ENCODE measurements around the gene PDE11A. TPM values are rescaled to one million over a fixed set of nuclear protein-coding genes. Genes with fewer than 3 reads are reported as not detected.

The PDE11A gene
- total RNA-seq, 4 donors from 2014 or later: 0.37 to 1.2 (median 1.1) TPM; not detected in 1

DNA sequence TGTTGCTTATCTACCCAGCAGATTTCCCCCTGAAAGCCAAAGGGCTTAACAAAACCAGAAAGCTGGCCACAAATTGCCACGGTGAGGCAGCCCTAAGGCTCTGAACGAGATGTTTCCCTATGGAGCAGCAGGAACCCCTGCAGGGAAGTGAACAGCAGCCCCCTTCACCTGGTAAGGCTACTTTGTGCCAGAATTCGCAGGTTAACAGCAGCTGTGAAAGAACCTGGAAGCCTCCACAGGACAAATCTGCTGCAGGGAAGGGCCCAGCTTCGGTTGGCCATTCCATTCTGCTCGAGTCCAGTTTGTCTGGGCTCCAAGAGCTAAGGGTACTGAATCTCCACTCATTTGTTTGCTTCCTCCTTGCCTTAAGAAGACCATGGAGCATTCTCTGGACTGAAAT lies 175.3 kb downstream of the PDE11A start:
- DNase-seq: no peak
- no peaks in the 10 kb centered on the region for H3K4me1 ChIP-seq
- TF ChIP-seq POLR2AphosphoS5 (IDR thresholded peaks at IDR 0.05): no peak
- TF ChIP-seq EP300 (IDR thresholded peaks at IDR 0.05; ENCODE audit: low read depth): no peak
- no peak for TF ChIP-seq POLR2A (IDR thresholded peaks at IDR 0.05)
- TF ChIP-seq, protein P1, sequence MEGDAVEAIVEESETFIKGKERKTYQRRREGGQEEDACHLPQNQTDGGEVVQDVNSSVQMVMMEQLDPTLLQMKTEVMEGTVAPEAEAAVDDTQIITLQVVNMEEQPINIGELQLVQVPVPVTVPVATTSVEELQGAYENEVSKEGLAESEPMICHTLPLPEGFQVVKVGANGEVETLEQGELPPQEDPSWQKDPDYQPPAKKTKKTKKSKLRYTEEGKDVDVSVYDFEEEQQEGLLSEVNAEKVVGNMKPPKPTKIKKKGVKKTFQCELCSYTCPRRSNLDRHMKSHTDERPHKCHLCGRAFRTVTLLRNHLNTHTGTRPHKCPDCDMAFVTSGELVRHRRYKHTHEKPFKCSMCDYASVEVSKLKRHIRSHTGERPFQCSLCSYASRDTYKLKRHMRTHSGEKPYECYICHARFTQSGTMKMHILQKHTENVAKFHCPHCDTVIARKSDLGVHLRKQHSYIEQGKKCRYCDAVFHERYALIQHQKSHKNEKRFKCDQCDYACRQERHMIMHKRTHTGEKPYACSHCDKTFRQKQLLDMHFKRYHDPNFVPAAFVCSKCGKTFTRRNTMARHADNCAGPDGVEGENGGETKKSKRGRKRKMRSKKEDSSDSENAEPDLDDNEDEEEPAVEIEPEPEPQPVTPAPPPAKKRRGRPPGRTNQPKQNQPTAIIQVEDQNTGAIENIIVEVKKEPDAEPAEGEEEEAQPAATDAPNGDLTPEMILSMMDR (IDR thresholded peaks at IDR 0.05): no peak
- H3K27ac ChIP-seq: no peak overlapping the region
- no peak overlapping the region for H3K4me3 ChIP-seq
- H3K9me3 ChIP-seq: no peaks in the 10 kb centered on the region
- in situ Hi-C loops (cut with MboI; ENCODE audit: low pct_ligation_motif_present in 1 of 4, low pct_unique_long_range_greater_than_20kb in 1 of 4, low sequenced_read_pairs in 3 of 4): no loop called here
- WGBS, 2 donors (ENCODE audit: low coverage in 1 of 2): 75 to 77% methylated on average over 2 to 5 of the region's 5 CpGs
- H3K36me3 ChIP-seq: no peaks in the 10 kb centered on the region
- no peaks in the 10 kb centered on the region for H3K27me3 ChIP-seq
- intact Hi-C loops (cut with DNase I; ENCODE audit: low total_unique reads): no loop called here

DNA sequence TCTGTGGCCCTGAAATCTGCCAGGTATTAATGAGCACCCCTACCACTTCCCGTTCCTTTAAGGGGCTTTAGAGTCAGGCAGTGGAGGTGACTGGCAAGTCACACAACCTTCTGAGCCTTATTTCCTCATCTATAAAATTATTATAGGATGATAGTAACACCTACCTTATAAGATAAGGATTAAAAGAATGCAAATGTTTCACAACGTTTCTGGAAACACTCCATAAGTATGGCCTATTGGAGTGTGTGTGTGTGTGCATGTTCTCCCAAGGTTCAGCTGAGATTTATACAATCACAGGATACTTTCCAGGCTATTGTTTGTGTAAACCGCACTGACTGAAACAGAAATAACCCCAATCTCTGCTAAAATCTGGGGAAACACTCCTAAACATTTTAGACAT lies 176.0 kb downstream of the PDE11A start:
- no peak overlapping the region for H3K27ac ChIP-seq
- H3K36me3 ChIP-seq: no peaks in the 10 kb centered on the region
- no peak for DNase-seq
- H3K9me3 ChIP-seq: no peaks in the 10 kb centered on the region
- 26 to 41% methylated on average over 3 of the region's 3 CpGs for WGBS, 2 donors (ENCODE audit: low coverage in 1 of 2)
- no peak overlapping the region for H3K4me3 ChIP-seq
- H3K4me1 ChIP-seq: no peaks in the 10 kb centered on the region
- no peaks in the 10 kb centered on the region for H3K27me3 ChIP-seq
- no peak for TF ChIP-seq EP300 (IDR thresholded peaks at IDR 0.05; ENCODE audit: low read depth)
- TF ChIP-seq, protein P1 (IDR thresholded peaks at IDR 0.05): no peak
- no peak for TF ChIP-seq POLR2AphosphoS5 (IDR thresholded peaks at IDR 0.05)
- in situ Hi-C loops (cut with MboI; ENCODE audit: low pct_ligation_motif_present in 1 of 4, low pct_unique_long_range_greater_than_20kb in 1 of 4, low sequenced_read_pairs in 3 of 4) (no loop called here), intact Hi-C loops (cut with DNase I; ENCODE audit: low total_unique reads) (no loop called here)

DNA sequence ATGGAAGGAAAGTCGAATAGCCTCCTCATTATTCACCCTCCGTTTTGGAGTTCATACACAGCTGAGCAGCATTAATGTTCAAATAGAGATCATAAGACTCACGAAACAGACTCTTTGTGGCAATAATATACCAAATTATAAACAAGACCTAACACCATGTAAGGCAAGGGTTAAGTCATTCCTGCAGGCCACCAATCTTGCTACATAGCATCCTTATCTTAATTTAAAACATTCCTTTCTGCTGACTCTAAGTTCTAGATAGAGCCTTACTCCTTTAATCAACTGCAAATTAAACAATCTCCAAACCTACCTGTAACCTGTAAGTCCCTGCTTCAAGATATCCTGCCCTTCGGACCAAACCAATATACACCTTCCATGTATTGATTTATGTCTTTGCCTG lies 178.0 kb downstream of the PDE11A start:
- no peaks in the 10 kb centered on the region for H3K27me3 ChIP-seq
- in situ Hi-C loops (cut with MboI; ENCODE audit: low pct_ligation_motif_present in 1 of 4, low pct_unique_long_range_greater_than_20kb in 1 of 4, low sequenced_read_pairs in 3 of 4): no loop called here
- WGBS, 2 donors (ENCODE audit: low coverage in 1 of 2): 70 to 89% methylated on average over 3 to 4 of the region's 4 CpGs
- intact Hi-C loops (cut with DNase I; ENCODE audit: low total_unique reads): no loop called here
- no peaks in the 10 kb centered on the region for H3K36me3 ChIP-seq
- no peak overlapping the region for H3K27ac ChIP-seq
- H3K4me1 ChIP-seq: no peaks in the 10 kb centered on the region
- DNase-seq: no peak
- no peaks in the 10 kb centered on the region for H3K9me3 ChIP-seq
- H3K4me3 ChIP-seq: no peak overlapping the region
- TF ChIP-seq, protein P1 (IDR thresholded peaks at IDR 0.05): no peak
- TF ChIP-seq POLR2AphosphoS5 (IDR thresholded peaks at IDR 0.05): no peak
- TF ChIP-seq EP300 (IDR thresholded peaks at IDR 0.05; ENCODE audit: low read depth): no peak
- no peak for TF ChIP-seq POLR2A (IDR thresholded peaks at IDR 0.05)

DNA sequence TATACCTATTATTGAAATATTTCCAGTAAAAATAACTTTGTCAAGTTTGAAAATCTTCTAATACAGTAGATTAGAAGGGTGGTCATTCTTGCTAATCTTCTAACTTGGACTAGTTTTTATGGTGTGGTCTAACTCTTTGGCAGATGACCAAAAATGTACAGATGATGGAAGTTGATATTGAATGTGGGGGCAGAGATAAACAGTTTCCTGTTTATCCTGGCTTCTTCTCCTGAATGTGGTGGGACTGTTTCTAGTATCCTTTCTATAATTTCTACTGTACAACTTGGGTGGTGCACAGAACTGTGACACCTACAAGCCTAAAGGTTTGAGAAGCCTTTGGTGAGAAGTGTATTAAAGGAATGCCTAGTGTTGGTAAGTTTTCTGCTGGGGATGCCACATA lies 178.7 kb downstream of the PDE11A start:
- intact Hi-C loops (cut with DNase I; ENCODE audit: low total_unique reads): no loop called here

More for the DNA sequence above, 178.7 kb downstream of the PDE11A start:
- no peak overlapping the region for H3K27ac ChIP-seq
- TF ChIP-seq POLR2AphosphoS5 (IDR thresholded peaks at IDR 0.05) (no peak), POLR2A (IDR thresholded peaks at IDR 0.05) (no peak), EP300 (IDR thresholded peaks at IDR 0.05; ENCODE audit: low read depth) (no peak)
- TF ChIP-seq, protein P1 (IDR thresholded peaks at IDR 0.05): no peak
- H3K4me3 ChIP-seq: no peak overlapping the region
- in situ Hi-C loops (cut with MboI; ENCODE audit: low pct_ligation_motif_present in 1 of 4, low pct_unique_long_range_greater_than_20kb in 1 of 4, low sequenced_read_pairs in 3 of 4): no loop called here
- H3K36me3 ChIP-seq: no peaks in the 10 kb centered on the region
- H3K27me3 ChIP-seq: no peaks in the 10 kb centered on the region
- no peaks in the 10 kb centered on the region for H3K4me1 ChIP-seq
- DNase-seq: no peak
- H3K9me3 ChIP-seq: no peaks in the 10 kb centered on the region

Measured in transverse colon (tissue), 4 donors.